SH-SY5Y (cell line): ENCODE data around the gene SLC24A1.

Experiments used
- GATA2 ChIP-seq: IDR thresholded peaks from 2 replicates; pipeline ENCODE4 v1.6.1; 2011; ENCODE audit warnings: mild to moderate bottlenecking, low read depth, low read length
- GATA3 ChIP-seq: IDR thresholded peaks from 2 replicates; pipeline ENCODE4 v1.6.1; 2011; ENCODE audit warnings: low read depth, mild to moderate bottlenecking, low read length, moderate library complexity

DNA sequence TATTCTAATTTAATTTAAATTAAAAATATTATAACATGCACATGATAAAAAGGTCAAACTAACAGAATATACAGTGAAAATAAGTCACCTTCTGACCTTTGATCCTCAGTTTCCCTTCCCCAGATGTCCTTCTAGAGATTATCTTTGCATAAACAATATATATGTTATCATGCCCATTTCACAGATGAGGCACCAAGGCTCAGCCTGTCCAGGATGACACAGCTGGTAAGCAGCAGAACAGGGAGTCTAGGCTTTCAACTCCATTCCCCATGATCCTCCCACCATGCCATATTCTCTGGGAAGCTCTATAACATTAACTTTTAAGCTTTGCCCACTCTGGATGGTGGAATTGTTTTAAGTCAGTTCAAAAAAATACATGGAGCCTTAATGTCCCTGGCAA is 1.4 kb downstream of the SLC24A1 start:
- TF ChIP-seq GATA2 (no peak), GATA3 (no peak)
